ENCODE results near the gene IQCN.

IQCN gene

DNA sequence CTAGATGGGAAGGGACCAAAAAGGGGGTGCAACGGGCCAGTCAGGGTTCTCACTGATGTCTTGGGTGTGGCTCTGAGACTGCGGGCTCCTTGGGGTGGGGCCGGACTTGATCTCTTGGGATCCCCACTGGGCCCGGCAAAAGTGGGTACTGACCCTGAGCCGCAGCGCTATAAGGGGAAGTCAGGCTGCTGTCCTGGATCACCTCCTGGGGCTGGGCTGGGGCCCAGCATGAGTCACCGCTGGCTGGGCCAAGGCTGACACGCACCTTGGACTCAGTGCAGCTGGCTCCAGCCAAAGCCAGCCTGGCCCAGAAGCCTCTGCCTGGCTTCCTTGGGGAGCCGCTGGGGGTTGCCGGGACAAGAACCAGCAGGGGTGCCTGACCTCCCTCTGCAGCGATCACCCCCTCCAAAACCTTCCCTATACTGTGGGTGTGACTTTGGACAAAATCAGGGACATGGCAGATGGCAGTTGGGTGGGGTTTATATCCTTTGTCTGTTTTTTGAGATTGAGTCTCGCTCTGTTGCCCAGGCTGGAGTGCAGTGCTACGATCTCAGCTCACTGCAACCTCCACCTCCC is 617 bp upstream of the IQCN start:
- TF ChIP-seq, protein P1, sequence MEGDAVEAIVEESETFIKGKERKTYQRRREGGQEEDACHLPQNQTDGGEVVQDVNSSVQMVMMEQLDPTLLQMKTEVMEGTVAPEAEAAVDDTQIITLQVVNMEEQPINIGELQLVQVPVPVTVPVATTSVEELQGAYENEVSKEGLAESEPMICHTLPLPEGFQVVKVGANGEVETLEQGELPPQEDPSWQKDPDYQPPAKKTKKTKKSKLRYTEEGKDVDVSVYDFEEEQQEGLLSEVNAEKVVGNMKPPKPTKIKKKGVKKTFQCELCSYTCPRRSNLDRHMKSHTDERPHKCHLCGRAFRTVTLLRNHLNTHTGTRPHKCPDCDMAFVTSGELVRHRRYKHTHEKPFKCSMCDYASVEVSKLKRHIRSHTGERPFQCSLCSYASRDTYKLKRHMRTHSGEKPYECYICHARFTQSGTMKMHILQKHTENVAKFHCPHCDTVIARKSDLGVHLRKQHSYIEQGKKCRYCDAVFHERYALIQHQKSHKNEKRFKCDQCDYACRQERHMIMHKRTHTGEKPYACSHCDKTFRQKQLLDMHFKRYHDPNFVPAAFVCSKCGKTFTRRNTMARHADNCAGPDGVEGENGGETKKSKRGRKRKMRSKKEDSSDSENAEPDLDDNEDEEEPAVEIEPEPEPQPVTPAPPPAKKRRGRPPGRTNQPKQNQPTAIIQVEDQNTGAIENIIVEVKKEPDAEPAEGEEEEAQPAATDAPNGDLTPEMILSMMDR (IDR thresholded peaks at IDR 0.05; ENCODE audit: low read depth, low read length, missing control alignments) = no peak
- no peak overlapping the region for H3K4me3 ChIP-seq (replicated peaks; ENCODE audit: low read depth, low read length)
- DNase-seq (ENCODE audit: extremely low read depth, low read depth) = no peak

DNA sequence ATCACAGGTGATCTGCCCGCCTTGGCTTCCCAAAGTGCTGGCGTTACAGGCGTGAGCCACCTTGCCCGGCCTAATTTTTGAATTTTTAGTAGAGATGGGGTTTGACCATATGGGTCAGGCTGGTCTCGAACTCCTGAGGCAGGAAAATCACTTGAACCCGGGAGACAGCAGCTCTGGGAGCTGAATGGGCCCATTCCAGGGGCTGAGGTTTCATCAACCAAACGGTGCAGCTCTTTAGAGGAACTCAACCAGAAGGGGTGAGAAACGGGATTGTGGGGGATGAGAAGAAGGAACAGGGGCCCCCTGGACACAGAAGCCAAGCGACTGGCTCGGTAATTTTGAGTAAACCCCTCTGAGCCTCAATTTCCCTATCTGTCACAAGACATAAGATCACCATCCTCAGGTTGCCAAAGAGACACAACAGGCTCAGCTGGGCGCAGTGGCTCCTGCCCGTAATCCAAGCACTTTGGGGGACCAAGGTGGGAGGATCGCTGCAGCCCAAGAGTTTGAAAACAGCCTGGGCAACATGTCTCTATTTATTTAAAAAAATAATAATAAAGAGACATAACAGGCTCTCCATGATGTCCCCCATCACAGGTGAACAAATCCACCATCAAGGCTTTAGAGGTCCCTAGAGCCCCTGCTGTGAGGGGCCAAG is 562 bp downstream of the IQCN start:
- H3K4me3 ChIP-seq (replicated peaks; ENCODE audit: low read depth, low read length) = no peak overlapping the region
- TF ChIP-seq, protein P1 (IDR thresholded peaks at IDR 0.05; ENCODE audit: low read depth, low read length, missing control alignments) = no peak
- no peak for DNase-seq (ENCODE audit: extremely low read depth, low read depth)

DNA sequence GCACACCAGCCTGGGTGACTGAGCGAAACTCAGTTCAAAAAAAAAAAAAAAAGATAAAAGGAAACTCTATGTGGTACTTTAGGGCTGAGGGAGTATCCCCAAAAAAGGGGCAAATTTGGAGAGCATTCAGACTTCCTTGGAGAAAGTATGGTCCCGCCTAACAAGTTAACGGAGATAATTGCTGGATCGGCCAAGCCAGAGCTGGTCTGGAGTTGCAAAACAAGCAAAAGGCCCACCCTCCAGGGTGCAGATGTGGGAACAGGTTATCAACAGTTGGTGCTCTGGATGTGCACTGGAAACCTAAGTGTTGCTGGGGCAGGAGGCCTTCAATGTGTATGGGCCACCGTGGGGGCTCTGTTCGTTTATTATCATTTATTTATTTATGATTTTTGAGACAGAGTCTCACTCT is 2.8 kb downstream of the IQCN start:
- TF ChIP-seq, protein P1 (IDR thresholded peaks at IDR 0.05; ENCODE audit: low read depth, low read length, missing control alignments) = no peak
- DNase-seq (ENCODE audit: extremely low read depth, low read depth) = no peak
- no peak overlapping the region for H3K4me3 ChIP-seq (replicated peaks; ENCODE audit: low read depth, low read length)

DNA sequence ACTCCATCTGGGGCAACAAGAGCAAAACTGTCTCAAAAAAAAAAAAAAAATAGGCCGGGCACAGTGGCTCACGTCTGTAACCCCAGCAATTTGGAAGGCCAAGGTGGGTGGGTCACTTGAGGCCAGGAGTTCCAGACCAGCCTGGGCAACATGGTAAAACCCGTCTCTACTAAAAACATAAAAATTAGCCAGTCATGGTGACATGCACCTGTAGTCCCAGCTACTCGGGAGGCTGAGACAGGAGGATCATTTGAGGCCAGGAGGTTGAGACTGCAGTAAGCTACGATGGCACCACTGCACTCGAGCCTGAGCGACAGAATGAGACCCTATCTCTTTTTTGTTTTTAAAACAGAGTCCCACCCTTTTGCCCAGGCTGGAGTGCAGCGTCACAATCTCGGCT is 3.9 kb downstream of the IQCN start:
- no peak overlapping the region for H3K4me3 ChIP-seq (replicated peaks; ENCODE audit: low read depth, low read length)
- DNase-seq (ENCODE audit: extremely low read depth, low read depth) = no peak
- TF ChIP-seq, protein P1 (IDR thresholded peaks at IDR 0.05; ENCODE audit: low read depth, low read length, missing control alignments) = no peak

DNA sequence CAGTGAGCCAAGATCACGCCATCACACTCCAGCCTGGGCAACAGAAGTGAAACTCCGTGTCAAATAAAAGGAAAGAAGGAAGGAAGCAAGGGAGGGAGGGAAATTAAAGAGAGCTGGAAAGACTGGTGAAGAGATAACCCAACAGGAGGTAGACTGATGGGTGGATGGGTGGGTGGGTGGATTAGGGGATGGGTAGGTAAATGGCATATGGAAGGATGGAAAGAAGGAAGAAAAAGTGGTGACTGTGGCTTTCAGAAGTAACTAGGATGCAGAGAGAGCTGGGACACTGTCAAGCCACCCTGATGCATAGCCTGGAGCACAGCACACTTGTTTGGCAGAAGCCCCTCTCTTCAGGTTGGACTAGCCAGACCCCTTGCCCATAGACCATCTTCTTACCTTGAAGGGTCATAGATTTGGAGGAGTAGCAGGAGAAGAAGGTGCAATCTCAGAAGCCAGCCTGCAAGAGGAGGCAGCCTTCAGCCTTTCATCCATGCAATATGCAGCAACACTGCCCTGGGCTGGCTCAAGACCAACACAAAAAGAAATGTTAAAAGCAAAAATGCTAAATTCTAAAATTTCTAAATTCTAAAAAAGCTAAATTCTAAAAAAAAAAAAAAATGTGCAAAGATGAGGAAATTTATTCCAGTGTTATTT is 5.1 kb downstream of the IQCN start:
- no peak overlapping the region for H3K4me3 ChIP-seq (replicated peaks; ENCODE audit: low read depth, low read length)
- DNase-seq (ENCODE audit: extremely low read depth, low read depth) = no peak
- TF ChIP-seq, protein P1 (IDR thresholded peaks at IDR 0.05; ENCODE audit: low read depth, low read length, missing control alignments) = no peak

DNA sequence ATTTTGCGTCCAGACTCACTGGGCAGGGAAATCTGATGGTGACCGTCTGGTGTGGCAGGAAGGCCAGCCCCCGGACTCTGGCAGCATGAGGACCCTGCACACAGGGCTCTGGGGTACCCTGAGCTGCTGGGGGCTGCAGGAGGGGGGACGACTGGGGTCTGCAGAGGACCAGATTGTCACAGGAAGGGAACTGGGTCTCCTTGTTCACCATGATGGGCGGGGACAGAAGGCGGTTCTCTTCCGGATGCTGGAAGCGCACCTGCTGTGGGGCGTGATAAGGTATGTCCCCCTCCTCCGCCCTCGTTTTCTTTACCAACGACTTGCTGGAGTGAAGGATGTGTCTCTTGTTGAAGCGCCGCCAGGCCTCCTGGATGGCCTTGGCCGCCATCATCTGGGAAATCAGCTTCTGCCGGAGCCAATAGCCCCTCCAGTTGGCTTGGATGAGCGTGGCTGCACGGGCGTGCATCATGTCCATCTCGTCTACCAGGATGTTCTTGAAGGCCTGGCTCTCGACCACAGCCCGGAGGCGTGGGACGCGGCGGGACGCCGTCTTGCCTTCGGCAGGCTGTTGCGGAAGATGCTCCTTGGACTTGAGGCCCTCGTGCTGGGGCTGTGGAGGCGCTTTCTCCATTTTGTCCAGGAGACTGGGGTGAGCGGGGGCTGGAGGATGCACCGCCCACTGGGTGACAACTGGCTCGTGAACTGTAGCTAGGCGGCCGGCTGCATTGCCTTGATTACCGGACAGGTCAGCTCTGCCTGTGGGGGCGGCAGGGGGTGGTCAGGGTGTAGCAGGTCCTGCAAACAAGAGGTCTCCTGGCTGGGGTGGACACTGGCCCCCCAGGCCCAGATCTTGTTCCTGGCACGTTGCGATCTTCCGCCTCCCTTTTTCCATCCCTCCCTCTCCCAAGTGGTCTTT is 7.2 kb downstream of the IQCN start:
- no peak for DNase-seq (ENCODE audit: extremely low read depth, low read depth)
- no peak overlapping the region for H3K4me3 ChIP-seq (replicated peaks; ENCODE audit: low read depth, low read length)
- TF ChIP-seq, protein P1 (IDR thresholded peaks at IDR 0.05; ENCODE audit: low read depth, low read length, missing control alignments) = no peak
